GM23338 (cell line): ENCODE measurements around the gene TMEM229A.

Source experiments
- CREB1 ChIP-seq: fragments of 250-450 bp; sonication (Bioruptor Pico); IDR thresholded peaks from 2 replicates; pipeline ENCODE4 v1.5.0; 2020; ENCODE audit warnings: low read depth, mild to moderate bottlenecking, moderate library complexity
- ETS1 ChIP-seq: IDR thresholded peaks from 2 replicates; pipeline ENCODE4 v1.6.1; 2016; ENCODE audit warnings: antibody characterized with exemption
- EZH2 ChIP-seq: fragments of 200-600 bp; sonication (generic); IDR thresholded peaks from one replicate; pipeline ENCODE4 v1.8.0; 2017; ENCODE audit warnings: antibody characterized with exemption, mild to moderate bottlenecking, low read depth; ENCODE audit not compliant: unreplicated experiment
- EZH2phosphoT487 ChIP-seq: fragments of 200-600 bp; sonication (generic); IDR thresholded peaks from one replicate; pipeline ENCODE4 v1.8.1; 2018; ENCODE audit warnings: antibody characterized with exemption; ENCODE audit not compliant: unreplicated experiment
- JUNB ChIP-seq: IDR thresholded peaks from one replicate; pipeline ENCODE4 v1.6.1; 2016; ENCODE audit warnings: antibody characterized with exemption; ENCODE audit not compliant: unreplicated experiment
- NANOG ChIP-seq: IDR thresholded peaks from 2 replicates; pipeline ENCODE4 v1.6.1; 2016; ENCODE audit warnings: antibody characterized with exemption, borderline replicate concordance
- POLR2AphosphoS5 ChIP-seq: IDR thresholded peaks from 2 replicates; pipeline ENCODE4 v1.6.1; 2016; ENCODE audit warnings: antibody characterized with exemption, low read depth
- STAT1 ChIP-seq: IDR thresholded peaks from one replicate; pipeline ENCODE4 v1.6.1; 2016; ENCODE audit warnings: antibody characterized with exemption; ENCODE audit not compliant: unreplicated experiment
- ZNF114 ChIP-seq: fragments of 250-450 bp; sonication (Bioruptor Pico); IDR thresholded peaks from 2 replicates; pipeline ENCODE4 v1.5.0; 2020; ENCODE audit warnings: mild to moderate bottlenecking, moderate library complexity
- ZNF331 ChIP-seq: fragments of 250-450 bp; sonication (Bioruptor Pico); IDR thresholded peaks from 2 replicates; pipeline ENCODE4 v1.5.0; 2020; ENCODE audit warnings: low read depth, mild to moderate bottlenecking, moderate library complexity
- TF ChIP-seq, protein P1 (sequence below): IDR thresholded peaks from one replicate; pipeline ENCODE4 v1.6.1; 2018; ENCODE audit warnings: antibody characterized with exemption; ENCODE audit not compliant: unreplicated experiment
- TF ChIP-seq, protein P2 (sequence below), 2 experiments: fragments of 200-600 bp in 1 of 2; sonication (generic) in 1 of 2; conservative IDR thresholded peaks; 2 replicates each; pipeline versions ENCODE4 v1.5.1 to v1.6.1; 2016 to 2017; ENCODE audit warnings: antibody characterized with exemption in 2 of 2, low read depth in 2 of 2, mild to moderate bottlenecking in 2 of 2, moderate library complexity in 1 of 2
- TF ChIP-seq, protein P3 (sequence below): fragments of 250-450 bp; sonication (Bioruptor Pico); IDR thresholded peaks from 2 replicates; pipeline ENCODE4 v1.5.0; 2020; ENCODE audit warnings: mild to moderate bottlenecking, moderate library complexity

GRCh38 chr7:124072603-124073309 lies 39.9 kb upstream of the TMEM229A start:
- TF ChIP-seq EZH2 (no peak), CREB1 (CRISPR knock-in tag) (no peak), POLR2AphosphoS5 (no peak), ETS1 (no peak), ZNF331 (no peak), EZH2phosphoT487 (no peak), JUNB (no peak), NANOG (no peak), STAT1 (no peak), ZNF114 (CRISPR knock-in tag) (no peak)
- TF ChIP-seq, protein P1, sequence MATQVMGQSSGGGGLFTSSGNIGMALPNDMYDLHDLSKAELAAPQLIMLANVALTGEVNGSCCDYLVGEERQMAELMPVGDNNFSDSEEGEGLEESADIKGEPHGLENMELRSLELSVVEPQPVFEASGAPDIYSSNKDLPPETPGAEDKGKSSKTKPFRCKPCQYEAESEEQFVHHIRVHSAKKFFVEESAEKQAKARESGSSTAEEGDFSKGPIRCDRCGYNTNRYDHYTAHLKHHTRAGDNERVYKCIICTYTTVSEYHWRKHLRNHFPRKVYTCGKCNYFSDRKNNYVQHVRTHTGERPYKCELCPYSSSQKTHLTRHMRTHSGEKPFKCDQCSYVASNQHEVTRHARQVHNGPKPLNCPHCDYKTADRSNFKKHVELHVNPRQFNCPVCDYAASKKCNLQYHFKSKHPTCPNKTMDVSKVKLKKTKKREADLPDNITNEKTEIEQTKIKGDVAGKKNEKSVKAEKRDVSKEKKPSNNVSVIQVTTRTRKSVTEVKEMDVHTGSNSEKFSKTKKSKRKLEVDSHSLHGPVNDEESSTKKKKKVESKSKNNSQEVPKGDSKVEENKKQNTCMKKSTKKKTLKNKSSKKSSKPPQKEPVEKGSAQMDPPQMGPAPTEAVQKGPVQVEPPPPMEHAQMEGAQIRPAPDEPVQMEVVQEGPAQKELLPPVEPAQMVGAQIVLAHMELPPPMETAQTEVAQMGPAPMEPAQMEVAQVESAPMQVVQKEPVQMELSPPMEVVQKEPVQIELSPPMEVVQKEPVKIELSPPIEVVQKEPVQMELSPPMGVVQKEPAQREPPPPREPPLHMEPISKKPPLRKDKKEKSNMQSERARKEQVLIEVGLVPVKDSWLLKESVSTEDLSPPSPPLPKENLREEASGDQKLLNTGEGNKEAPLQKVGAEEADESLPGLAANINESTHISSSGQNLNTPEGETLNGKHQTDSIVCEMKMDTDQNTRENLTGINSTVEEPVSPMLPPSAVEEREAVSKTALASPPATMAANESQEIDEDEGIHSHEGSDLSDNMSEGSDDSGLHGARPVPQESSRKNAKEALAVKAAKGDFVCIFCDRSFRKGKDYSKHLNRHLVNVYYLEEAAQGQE, result no peak
- TF ChIP-seq, protein P2, sequence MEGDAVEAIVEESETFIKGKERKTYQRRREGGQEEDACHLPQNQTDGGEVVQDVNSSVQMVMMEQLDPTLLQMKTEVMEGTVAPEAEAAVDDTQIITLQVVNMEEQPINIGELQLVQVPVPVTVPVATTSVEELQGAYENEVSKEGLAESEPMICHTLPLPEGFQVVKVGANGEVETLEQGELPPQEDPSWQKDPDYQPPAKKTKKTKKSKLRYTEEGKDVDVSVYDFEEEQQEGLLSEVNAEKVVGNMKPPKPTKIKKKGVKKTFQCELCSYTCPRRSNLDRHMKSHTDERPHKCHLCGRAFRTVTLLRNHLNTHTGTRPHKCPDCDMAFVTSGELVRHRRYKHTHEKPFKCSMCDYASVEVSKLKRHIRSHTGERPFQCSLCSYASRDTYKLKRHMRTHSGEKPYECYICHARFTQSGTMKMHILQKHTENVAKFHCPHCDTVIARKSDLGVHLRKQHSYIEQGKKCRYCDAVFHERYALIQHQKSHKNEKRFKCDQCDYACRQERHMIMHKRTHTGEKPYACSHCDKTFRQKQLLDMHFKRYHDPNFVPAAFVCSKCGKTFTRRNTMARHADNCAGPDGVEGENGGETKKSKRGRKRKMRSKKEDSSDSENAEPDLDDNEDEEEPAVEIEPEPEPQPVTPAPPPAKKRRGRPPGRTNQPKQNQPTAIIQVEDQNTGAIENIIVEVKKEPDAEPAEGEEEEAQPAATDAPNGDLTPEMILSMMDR (conservative IDR thresholded peaks at IDR 0.05; ENCODE audit: low read depth in 2 of 2), result no peak
- TF ChIP-seq, protein P3, sequence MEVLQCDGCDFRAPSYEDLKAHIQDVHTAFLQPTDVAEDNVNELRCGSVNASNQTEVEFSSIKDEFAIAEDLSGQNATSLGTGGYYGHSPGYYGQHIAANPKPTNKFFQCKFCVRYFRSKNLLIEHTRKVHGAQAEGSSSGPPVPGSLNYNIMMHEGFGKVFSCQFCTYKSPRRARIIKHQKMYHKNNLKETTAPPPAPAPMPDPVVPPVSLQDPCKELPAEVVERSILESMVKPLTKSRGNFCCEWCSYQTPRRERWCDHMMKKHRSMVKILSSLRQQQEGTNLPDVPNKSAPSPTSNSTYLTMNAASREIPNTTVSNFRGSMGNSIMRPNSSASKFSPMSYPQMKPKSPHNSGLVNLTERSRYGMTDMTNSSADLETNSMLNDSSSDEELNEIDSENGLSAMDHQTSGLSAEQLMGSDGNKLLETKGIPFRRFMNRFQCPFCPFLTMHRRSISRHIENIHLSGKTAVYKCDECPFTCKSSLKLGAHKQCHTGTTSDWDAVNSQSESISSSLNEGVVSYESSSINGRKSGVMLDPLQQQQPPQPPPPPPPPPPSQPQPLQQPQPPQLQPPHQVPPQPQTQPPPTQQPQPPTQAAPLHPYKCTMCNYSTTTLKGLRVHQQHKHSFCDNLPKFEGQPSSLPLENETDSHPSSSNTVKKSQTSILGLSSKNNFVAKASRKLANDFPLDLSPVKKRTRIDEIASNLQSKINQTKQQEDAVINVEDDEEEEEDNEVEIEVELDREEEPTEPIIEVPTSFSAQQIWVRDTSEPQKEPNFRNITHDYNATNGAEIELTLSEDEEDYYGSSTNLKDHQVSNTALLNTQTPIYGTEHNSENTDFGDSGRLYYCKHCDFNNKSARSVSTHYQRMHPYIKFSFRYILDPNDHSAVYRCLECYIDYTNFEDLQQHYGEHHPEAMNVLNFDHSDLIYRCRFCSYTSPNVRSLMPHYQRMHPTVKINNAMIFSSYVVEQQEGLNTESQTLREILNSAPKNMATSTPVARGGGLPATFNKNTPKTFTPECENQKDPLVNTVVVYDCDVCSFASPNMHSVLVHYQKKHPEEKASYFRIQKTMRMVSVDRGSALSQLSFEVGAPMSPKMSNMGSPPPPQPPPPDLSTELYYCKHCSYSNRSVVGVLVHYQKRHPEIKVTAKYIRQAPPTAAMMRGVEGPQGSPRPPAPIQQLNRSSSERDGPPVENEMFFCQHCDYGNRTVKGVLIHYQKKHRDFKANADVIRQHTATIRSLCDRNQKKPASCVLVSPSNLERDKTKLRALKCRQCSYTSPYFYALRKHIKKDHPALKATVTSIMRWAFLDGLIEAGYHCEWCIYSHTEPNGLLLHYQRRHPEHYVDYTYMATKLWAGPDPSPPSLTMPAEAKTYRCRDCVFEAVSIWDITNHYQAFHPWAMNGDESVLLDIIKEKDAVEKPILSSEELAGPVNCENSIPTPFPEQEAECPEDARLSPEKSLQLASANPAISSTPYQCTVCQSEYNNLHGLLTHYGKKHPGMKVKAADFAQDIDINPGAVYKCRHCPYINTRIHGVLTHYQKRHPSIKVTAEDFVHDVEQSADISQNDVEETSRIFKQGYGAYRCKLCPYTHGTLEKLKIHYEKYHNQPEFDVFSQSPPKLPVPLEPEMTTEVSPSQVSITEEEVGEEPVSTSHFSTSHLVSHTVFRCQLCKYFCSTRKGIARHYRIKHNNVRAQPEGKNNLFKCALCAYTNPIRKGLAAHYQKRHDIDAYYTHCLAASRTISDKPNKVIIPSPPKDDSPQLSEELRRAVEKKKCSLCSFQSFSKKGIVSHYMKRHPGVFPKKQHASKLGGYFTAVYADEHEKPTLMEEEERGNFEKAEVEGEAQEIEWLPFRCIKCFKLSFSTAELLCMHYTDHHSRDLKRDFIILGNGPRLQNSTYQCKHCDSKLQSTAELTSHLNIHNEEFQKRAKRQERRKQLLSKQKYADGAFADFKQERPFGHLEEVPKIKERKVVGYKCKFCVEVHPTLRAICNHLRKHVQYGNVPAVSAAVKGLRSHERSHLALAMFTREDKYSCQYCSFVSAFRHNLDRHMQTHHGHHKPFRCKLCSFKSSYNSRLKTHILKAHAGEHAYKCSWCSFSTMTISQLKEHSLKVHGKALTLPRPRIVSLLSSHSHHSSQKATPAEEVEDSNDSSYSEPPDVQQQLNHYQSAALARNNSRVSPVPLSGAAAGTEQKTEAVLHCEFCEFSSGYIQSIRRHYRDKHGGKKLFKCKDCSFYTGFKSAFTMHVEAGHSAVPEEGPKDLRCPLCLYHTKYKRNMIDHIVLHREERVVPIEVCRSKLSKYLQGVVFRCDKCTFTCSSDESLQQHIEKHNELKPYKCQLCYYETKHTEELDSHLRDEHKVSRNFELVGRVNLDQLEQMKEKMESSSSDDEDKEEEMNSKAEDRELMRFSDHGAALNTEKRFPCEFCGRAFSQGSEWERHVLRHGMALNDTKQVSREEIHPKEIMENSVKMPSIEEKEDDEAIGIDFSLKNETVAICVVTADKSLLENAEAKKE (CRISPR knock-in tag), result no peak
